ENCODE measurements around the gene PRUNE1.

The PRUNE1 gene

GRCh38 chr1:151007853-151008243, 401 bp upstream of the PRUNE1 start:
- no peak for DNase-seq

- DNase-seq = no peak
These were observed 948 bp downstream of the PRUNE1 start for GRCh38 chr1:151009206-151009587.

- no peak for DNase-seq
These were observed 1.6 kb downstream of the PRUNE1 start for GRCh38 chr1:151009674-151010345.

- no peak for DNase-seq
These were observed 2.1 kb downstream of the PRUNE1 start for GRCh38 chr1:151010346-151010726.

- DNase-seq = no peak
These were observed 3.1 kb downstream of the PRUNE1 start for GRCh38 chr1:151011154-151011850.

GRCh38 chr1:151012684-151013471, 4.6 kb downstream of the PRUNE1 start:
- no peak for DNase-seq

GRCh38 chr1:151013518-151013917, 5.3 kb downstream of the PRUNE1 start:
- no peak for DNase-seq

- DNase-seq = peak; percentile 49
These were observed 16.4 kb downstream of the PRUNE1 start for GRCh38 chr1:151024540-151025146.

- no peak for DNase-seq
These were observed 18.2 kb downstream of the PRUNE1 start for GRCh38 chr1:151026460-151026859.

GRCh38 chr1:151032164-151032563, 23.9 kb downstream of the PRUNE1 start:
- no peak for DNase-seq

GRCh38 chr1:151035167-151035566, 26.9 kb downstream of the PRUNE1 start:
- DNase-seq = no peak

GRCh38 chr1:151036356-151036755, 28.1 kb downstream of the PRUNE1 start, which contains the start of gene BNIPL:
Gene BNIPL, plus strand, starts transcription at chr1:151036586. Its CDS starts 140 bp downstream, at chr1:151036726.
- DNase-seq = no peak

- no peak for DNase-seq
These were observed 28.8 kb downstream of the PRUNE1 start for GRCh38 chr1:151037032-151037431.

- DNase-seq = no peak
These were observed 31.3 kb downstream of the PRUNE1 start for GRCh38 chr1:151039521-151039920.

- no peak for DNase-seq
These were observed 34.9 kb downstream of the PRUNE1 start for GRCh38 chr1:151043163-151043562.

- DNase-seq = peak; percentile 88
These were observed 39.3 kb downstream of the PRUNE1 start, which contains the start of gene C1orf56 for GRCh38 chr1:151047591-151047924. Gene C1orf56, plus strand, starts transcription at chr1:151047751. Its CDS starts 97 bp downstream, at chr1:151047848.

GRCh38 chr1:151047925-151048644, 39.8 kb downstream of the PRUNE1 start:
- DNase-seq = peak; percentile 86

GRCh38 chr1:151048645-151049032, 40.4 kb downstream of the PRUNE1 start:
- DNase-seq = no peak

- DNase-seq = no peak
These were observed 41.2 kb downstream of the PRUNE1 start for GRCh38 chr1:151049458-151049857.

GRCh38 chr1:151050051-151050688, 41.9 kb downstream of the PRUNE1 start:
- DNase-seq = no peak

- no peak for DNase-seq
These were observed 43.2 kb downstream of the PRUNE1 start for GRCh38 chr1:151051356-151052009.
